ENCODE measurements around the gene USP4.

Gene USP4

DNA sequence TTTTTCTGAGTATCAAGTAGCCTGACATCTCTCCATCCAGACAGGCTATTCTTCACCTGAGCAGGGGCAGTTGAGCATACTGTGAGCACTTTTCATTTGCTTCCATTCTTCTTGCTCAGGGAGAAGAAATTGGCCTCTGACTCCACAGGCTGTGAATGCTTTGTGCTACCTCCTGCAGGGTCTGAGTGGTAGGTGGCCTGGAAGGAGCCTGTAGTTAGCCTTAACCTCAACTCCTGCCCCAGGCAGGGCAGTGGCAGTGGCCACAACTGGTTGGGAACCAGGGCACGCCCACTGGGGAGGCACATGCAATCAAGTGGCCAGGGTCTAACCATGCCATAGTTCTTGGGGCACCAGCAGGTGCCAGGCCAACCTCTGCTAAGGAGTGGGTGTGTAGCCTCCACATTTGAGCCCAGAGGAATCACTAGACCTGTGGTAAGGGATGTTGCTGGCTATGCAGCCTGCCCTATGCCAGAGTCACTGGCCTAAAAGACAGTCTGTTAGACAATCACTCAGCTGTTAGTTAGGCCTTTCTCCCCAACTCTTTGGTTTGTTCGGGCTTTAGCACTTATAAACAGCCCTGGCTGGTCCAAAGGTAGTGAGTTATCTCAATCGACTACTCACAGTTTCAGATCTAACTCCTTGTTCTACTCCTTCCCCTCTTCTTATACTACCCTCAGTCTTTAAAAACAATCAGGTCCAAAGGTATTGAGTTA is 70.3 kb downstream of the USP4 start:
- TF ChIP-seq CTCF (IDR thresholded peaks at IDR 0.05; ENCODE audit: borderline replicate concordance, control extremely low read depth, extremely low read depth, insufficient read depth, missing control alignments), result no peak
- in situ Hi-C loops (cut with MboI; ENCODE audit: low sequenced_read_pairs, unreplicated experiment), result no loop called here

GRCh38 chr3:49266410-49267095 is 73.3 kb downstream of the USP4 start:
- no peak for DNase-seq (ENCODE audit: low spot score)
- no peak for TF ChIP-seq CTCF (IDR thresholded peaks at IDR 0.05; ENCODE audit: borderline replicate concordance, control extremely low read depth, extremely low read depth, insufficient read depth, missing control alignments)
- in situ Hi-C loops (cut with MboI; ENCODE audit: low sequenced_read_pairs, unreplicated experiment), result no loop called here

More for the DNA sequence above, 70.3 kb downstream of the USP4 start:
- no peak for DNase-seq (ENCODE audit: low spot score)

GRCh38 chr3:49265661-49266386 is 74.0 kb downstream of the USP4 start:
- in situ Hi-C loops (cut with MboI; ENCODE audit: low sequenced_read_pairs, unreplicated experiment), result no loop called here
- no peak for DNase-seq (ENCODE audit: low spot score)
- no peak for TF ChIP-seq CTCF (IDR thresholded peaks at IDR 0.05; ENCODE audit: borderline replicate concordance, control extremely low read depth, extremely low read depth, insufficient read depth, missing control alignments)

GRCh38 chr3:49263159-49263889 is 76.5 kb downstream of the USP4 start:
- in situ Hi-C loops (cut with MboI; ENCODE audit: low sequenced_read_pairs, unreplicated experiment), result no loop called here
- TF ChIP-seq CTCF (IDR thresholded peaks at IDR 0.05; ENCODE audit: borderline replicate concordance, control extremely low read depth, extremely low read depth, insufficient read depth, missing control alignments), result no peak
- no peak for DNase-seq (ENCODE audit: low spot score)

DNA sequence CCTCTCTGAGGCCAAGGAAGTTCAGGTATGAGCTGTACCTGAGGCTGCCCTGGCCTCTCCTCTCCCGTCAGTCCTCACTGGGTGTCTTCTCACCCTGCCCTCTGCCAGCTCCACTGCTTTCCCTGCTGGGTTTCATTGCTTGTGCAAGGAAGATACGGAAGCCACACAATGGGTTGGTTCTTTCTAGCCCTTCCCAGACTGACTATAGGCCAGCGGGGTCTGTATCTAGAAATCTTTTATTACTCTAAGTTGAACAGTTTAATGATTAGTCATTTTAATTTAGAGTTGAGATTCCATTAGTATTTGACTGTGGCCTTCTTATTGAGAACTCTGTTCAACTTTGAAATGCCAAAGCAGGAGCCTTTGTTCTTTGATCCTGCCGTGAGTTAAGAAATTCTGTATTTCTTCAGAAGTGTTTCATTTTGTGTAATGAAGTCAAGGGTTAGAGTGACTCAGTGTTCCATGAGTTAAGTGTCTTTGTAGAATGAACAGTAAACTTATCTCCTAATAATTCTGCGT is 79.0 kb downstream of the USP4 start:
- in situ Hi-C loops (cut with MboI; ENCODE audit: low sequenced_read_pairs, unreplicated experiment), result no loop called here
- DNase-seq (ENCODE audit: low spot score), result no peak
- TF ChIP-seq CTCF (IDR thresholded peaks at IDR 0.05; ENCODE audit: borderline replicate concordance, control extremely low read depth, extremely low read depth, insufficient read depth, missing control alignments), result no peak

DNA sequence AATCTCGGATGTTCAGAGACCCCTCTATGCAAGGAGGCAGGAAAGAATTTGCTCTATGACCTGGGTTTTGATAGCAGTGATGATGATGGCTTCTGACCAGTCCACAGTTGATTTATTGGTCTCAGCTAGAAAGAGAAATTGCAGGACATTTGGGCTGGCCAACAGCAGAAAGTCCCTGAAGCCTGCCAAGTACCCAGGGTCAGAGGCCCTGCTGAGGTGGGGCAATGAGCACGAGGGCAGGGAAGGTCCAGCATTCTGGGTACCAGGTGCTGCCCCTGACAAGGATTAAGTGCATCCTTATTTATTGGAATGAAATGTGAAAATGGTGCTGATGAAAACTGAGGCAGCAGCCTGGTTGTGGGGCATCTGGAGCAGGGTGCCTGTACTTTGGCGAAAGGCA is 82.7 kb downstream of the USP4 start:
- in situ Hi-C loops (cut with MboI; ENCODE audit: low sequenced_read_pairs, unreplicated experiment), result no loop called here
- TF ChIP-seq CTCF (IDR thresholded peaks at IDR 0.05; ENCODE audit: borderline replicate concordance, control extremely low read depth, extremely low read depth, insufficient read depth, missing control alignments), result no peak
- no peak for DNase-seq (ENCODE audit: low spot score)
